Subcutaneous abdominal adipose tissue (tissue), 5 donors: Measurements from ENCODE around the gene ZBTB21.
"Not testable (repeated sequence)": the region's sequence is repeated elsewhere in the genome, so short reads cannot be mapped to it uniquely, and the experiment has no call there.

ENCODE experiments used
- H3K27ac ChIP-seq: one replicate; pipeline ENCODE4 v1.7.0; 2013; ENCODE audit warnings: low read depth, mild to moderate bottlenecking, inconsistent platforms, low read length, moderate library complexity
- H3K27me3 ChIP-seq, 5 donors: one replicate each; pipeline ENCODE4 v1.7.0; 2013; ENCODE audit warnings: low read length in 5 of 5, inconsistent platforms in 1 of 5; ENCODE audit not compliant: control insufficient read depth in 5 of 5, insufficient read depth in 4 of 5
- H3K36me3 ChIP-seq, 5 donors: one replicate each; pipeline ENCODE4 v1.7.0; 2013; ENCODE audit warnings: low read length in 5 of 5; ENCODE audit not compliant: control insufficient read depth in 5 of 5, insufficient read depth in 5 of 5
- H3K4me1 ChIP-seq, 5 donors: one replicate each; pipeline ENCODE4 v1.7.0; 2013; ENCODE audit warnings: low read length in 5 of 5, mild to moderate bottlenecking in 3 of 5, moderate library complexity in 1 of 5; ENCODE audit not compliant: control insufficient read depth in 5 of 5, insufficient read depth in 5 of 5
- H3K4me3 ChIP-seq, 5 donors: one replicate each; pipeline ENCODE4 v1.7.0; 2013; ENCODE audit warnings: low read length in 5 of 5, low read depth in 1 of 5
- H3K9ac ChIP-seq, 5 donors: one replicate each; pipeline ENCODE4 v1.7.0; 2013; ENCODE audit warnings: low read length in 5 of 5, mild to moderate bottlenecking in 4 of 5, moderate library complexity in 3 of 5
- H3K9me3 ChIP-seq, 5 donors: one replicate each; pipeline ENCODE4 v1.7.0; 2013; ENCODE audit warnings: low read length in 5 of 5; ENCODE audit not compliant: control insufficient read depth in 5 of 5
- donor health status: healthy.
- donor health status: healthy.
- donor health status: healthy.
- donor health status: healthy.
- donor health status: healthy.

Gene ZBTB21

GRCh38 chr21:41965045-41965444 lies 45.1 kb downstream of the ZBTB21 start:
- Histone ChIP-seq H3K36me3 (no peaks in the 10 kb centered on the region), H3K27ac (no peak overlapping the region), H3K4me3 (no peak overlapping the region), H3K9ac (no peak overlapping the region), H3K4me1 (peaks cover 0 to 27% (median 5%) of the 10 kb centered on the region in 5 donors), H3K27me3 (no peaks in the 10 kb centered on the region), H3K9me3 (no peaks in the 10 kb centered on the region)

GRCh38 chr21:41964171-41964570 lies 46.0 kb downstream of the ZBTB21 start:
- Histone ChIP-seq H3K4me1 (peaks cover 0 to 25% (median 7%) of the 10 kb centered on the region in 5 donors), H3K36me3 (no peaks in the 10 kb centered on the region)

GRCh38 chr21:41962425-41962966 lies 47.7 kb downstream of the ZBTB21 start:
- Histone ChIP-seq H3K9ac (no peak overlapping the region), H3K27me3 (no peaks in the 10 kb centered on the region), H3K4me1 (peaks cover 9 to 42% (median 24%) of the 10 kb centered on the region in 5 donors), H3K36me3 (no peaks in the 10 kb centered on the region), H3K9me3 (no peaks in the 10 kb centered on the region), H3K27ac (no peak overlapping the region), H3K4me3 (no peak overlapping the region)

More at GRCh38 chr21:41964171-41964570, 46.0 kb downstream of the ZBTB21 start:
- no peak overlapping the region for H3K4me3 ChIP-seq
- no peak overlapping the region for H3K9ac ChIP-seq
- no peaks in the 10 kb centered on the region for H3K9me3 ChIP-seq
- H3K27me3 ChIP-seq = no peaks in the 10 kb centered on the region
- no peak overlapping the region for H3K27ac ChIP-seq

GRCh38 chr21:41961753-41962152 lies 48.4 kb downstream of the ZBTB21 start:
- peaks cover 13 to 44% (median 31%) of the 10 kb centered on the region in 5 donors for H3K4me1 ChIP-seq
- H3K9me3 ChIP-seq = no peaks in the 10 kb centered on the region
- no peak overlapping the region for H3K27ac ChIP-seq
- peak overlapping the region in 1 of 5 donors; percentile 17 for H3K4me3 ChIP-seq
- no peaks in the 10 kb centered on the region for H3K27me3 ChIP-seq
- no peaks in the 10 kb centered on the region for H3K36me3 ChIP-seq
- H3K9ac ChIP-seq = no peak overlapping the region

- peaks cover 13 to 48% (median 33%) of the 10 kb centered on the region in 5 donors for H3K4me1 ChIP-seq
- H3K9ac ChIP-seq = no peak overlapping the region
- no peaks in the 10 kb centered on the region for H3K27me3 ChIP-seq
- no peaks in the 10 kb centered on the region for H3K36me3 ChIP-seq
- H3K4me3 ChIP-seq = peak overlapping the region in 1 of 5 donors; percentile 17
- no peak overlapping the region for H3K27ac ChIP-seq
- no peaks in the 10 kb centered on the region for H3K9me3 ChIP-seq
These were observed 48.9 kb downstream of the ZBTB21 start for GRCh38 chr21:41961282-41961701.

GRCh38 chr21:41960386-41960785 lies 49.8 kb downstream of the ZBTB21 start:
- H3K36me3 ChIP-seq = no peaks in the 10 kb centered on the region
- H3K9me3 ChIP-seq = no peaks in the 10 kb centered on the region
- H3K27ac ChIP-seq = no peak overlapping the region
- H3K4me3 ChIP-seq = no peak overlapping the region
- peaks cover 13 to 45% (median 30%) of the 10 kb centered on the region in 5 donors for H3K4me1 ChIP-seq
- H3K9ac ChIP-seq = no peak overlapping the region
- H3K27me3 ChIP-seq = no peaks in the 10 kb centered on the region

- H3K27ac ChIP-seq, H3K36me3 ChIP-seq, H3K9ac ChIP-seq, H3K27me3 ChIP-seq, H3K4me3 ChIP-seq, H3K9me3 ChIP-seq: not testable (repeated sequence)
- peaks cover 13 to 52% (median 30%) of the 10 kb centered on the region in 5 donors for H3K4me1 ChIP-seq
These were observed 50.5 kb downstream of the ZBTB21 start for GRCh38 chr21:41959697-41960096.

- Histone ChIP-seq H3K9me3 (no peaks in the 10 kb centered on the region), H3K36me3 (no peaks in the 10 kb centered on the region), H3K4me3 (no peak overlapping the region), H3K9ac (peak overlapping the region in 2 of 5 donors; percentile 38 to 50), H3K4me1 (peaks cover 13 to 58% (median 34%) of the 10 kb centered on the region in 5 donors), H3K27ac (peak overlapping the region; percentile 94), H3K27me3 (no peaks in the 10 kb centered on the region)
These were observed 51.1 kb downstream of the ZBTB21 start for GRCh38 chr21:41958886-41959563.

GRCh38 chr21:41957991-41958766 lies 52.0 kb downstream of the ZBTB21 start:
- H3K36me3 ChIP-seq = no peaks in the 10 kb centered on the region
- peak overlapping the region; percentile 94 for H3K27ac ChIP-seq
- H3K27me3 ChIP-seq = no peaks in the 10 kb centered on the region
- H3K9me3 ChIP-seq = no peaks in the 10 kb centered on the region
- peaks cover 13 to 59% (median 35%) of the 10 kb centered on the region in 5 donors for H3K4me1 ChIP-seq
- H3K4me3 ChIP-seq = peak overlapping the region in 1 of 5 donors; percentile 7
- H3K9ac ChIP-seq = peak overlapping the region in 4 of 5 donors; percentile 15 to 50 (median 33)
